ENCODE data around the gene GPC4. TPM values are rescaled to one million over a fixed set of nuclear protein-coding genes. Genes with fewer than 3 reads are reported as not detected.

Gene GPC4
- total and polyA plus RNA-seq, 4 donors, result 12.5 to 32.7 (median 21.9) TPM

- ATAC-seq (ENCODE audit: low FRiP score) (no peak), DNase-seq (no peak)
- intact Hi-C loops (cut with DNase I), result no loop called here
- Histone ChIP-seq H3K36me3 (ENCODE audit: control insufficient read depth in 1 of 2, insufficient read depth in 2 of 2, low read length in 1 of 2) (no peaks in the 10 kb centered on the region), H3K4me1 (ENCODE audit: control insufficient read depth in 1 of 2, insufficient read depth in 2 of 2, low read length in 2 of 2) (no peaks in the 10 kb centered on the region), H3K4me3 (ENCODE audit: low read length in 2 of 2) (no peak overlapping the region), H3K9me3 (ENCODE audit: control insufficient read depth, low read length) (no peaks in the 10 kb centered on the region), H3K27me3 (ENCODE audit: control insufficient read depth in 1 of 2, insufficient read depth in 2 of 2, low read length in 1 of 2) (no peaks in the 10 kb centered on the region), H3K27ac (ENCODE audit: low read depth in 1 of 2, low read length in 2 of 2) (no peak overlapping the region)
- 65 to 88% methylated on average over 11 of the region's 11 CpGs for WGBS, 2 donors
Observed at GRCh38 chrX:133440081-133440796, 24.9 kb upstream of the GPC4 start.

- ATAC-seq (ENCODE audit: low FRiP score), result no peak
- intact Hi-C loops (cut with DNase I), result no loop called here
- Histone ChIP-seq H3K9me3 (ENCODE audit: control insufficient read depth, low read length) (no peaks in the 10 kb centered on the region), H3K4me1 (ENCODE audit: control insufficient read depth in 1 of 2, insufficient read depth in 2 of 2, low read length in 2 of 2) (no peaks in the 10 kb centered on the region), H3K36me3 (ENCODE audit: control insufficient read depth in 1 of 2, insufficient read depth in 2 of 2, low read length in 1 of 2) (no peaks in the 10 kb centered on the region), H3K27ac (ENCODE audit: low read depth in 1 of 2, low read length in 2 of 2) (no peak overlapping the region), H3K27me3 (ENCODE audit: control insufficient read depth in 1 of 2, insufficient read depth in 2 of 2, low read length in 1 of 2) (no peaks in the 10 kb centered on the region), H3K4me3 (ENCODE audit: low read length in 2 of 2) (no peak overlapping the region)
- no peak for DNase-seq
- WGBS, 2 donors, result 61 to 91% methylated on average over 2 of the region's 2 CpGs
Observed at GRCh38 chrX:133437766-133438165, 22.5 kb upstream of the GPC4 start.

GRCh38 chrX:133437356-133437755, 22.1 kb upstream of the GPC4 start:
- no peaks in the 10 kb centered on the region for H3K4me1 ChIP-seq (ENCODE audit: control insufficient read depth in 1 of 2, insufficient read depth in 2 of 2, low read length in 2 of 2)
- no peak for ATAC-seq (ENCODE audit: low FRiP score)
- 73 to 93% methylated on average over 4 of the region's 4 CpGs for WGBS, 2 donors

GRCh38 chrX:133435544-133436124, 20.3 kb upstream of the GPC4 start:
- no peak for DNase-seq
- H3K4me3 ChIP-seq (ENCODE audit: low read length in 2 of 2), result no peak overlapping the region
- no peaks in the 10 kb centered on the region for H3K9me3 ChIP-seq (ENCODE audit: control insufficient read depth, low read length)
- no peak overlapping the region for H3K27ac ChIP-seq (ENCODE audit: low read depth in 1 of 2, low read length in 2 of 2)
- ATAC-seq (ENCODE audit: low FRiP score), result no peak
- no peaks in the 10 kb centered on the region for H3K4me1 ChIP-seq (ENCODE audit: control insufficient read depth in 1 of 2, insufficient read depth in 2 of 2, low read length in 2 of 2)
- 62 to 83% methylated on average over 6 of the region's 6 CpGs for WGBS, 2 donors
- no peaks in the 10 kb centered on the region for H3K36me3 ChIP-seq (ENCODE audit: control insufficient read depth in 1 of 2, insufficient read depth in 2 of 2, low read length in 1 of 2)
- intact Hi-C loops (cut with DNase I), result no loop called here
- no peaks in the 10 kb centered on the region for H3K27me3 ChIP-seq (ENCODE audit: control insufficient read depth in 1 of 2, insufficient read depth in 2 of 2, low read length in 1 of 2)

More at GRCh38 chrX:133437356-133437755, 22.1 kb upstream of the GPC4 start:
- Histone ChIP-seq H3K9me3 (ENCODE audit: control insufficient read depth, low read length) (no peaks in the 10 kb centered on the region), H3K27me3 (ENCODE audit: control insufficient read depth in 1 of 2, insufficient read depth in 2 of 2, low read length in 1 of 2) (no peaks in the 10 kb centered on the region), H3K36me3 (ENCODE audit: control insufficient read depth in 1 of 2, insufficient read depth in 2 of 2, low read length in 1 of 2) (no peaks in the 10 kb centered on the region), H3K4me3 (ENCODE audit: low read length in 2 of 2) (no peak overlapping the region), H3K27ac (ENCODE audit: low read depth in 1 of 2, low read length in 2 of 2) (no peak overlapping the region)
- intact Hi-C loops (cut with DNase I), result no loop called here
- DNase-seq, result no peak

GRCh38 chrX:133434197-133434820, 19.0 kb upstream of the GPC4 start:
- H3K27ac ChIP-seq (ENCODE audit: low read depth in 1 of 2, low read length in 2 of 2), result no peak overlapping the region
- no peaks in the 10 kb centered on the region for H3K4me1 ChIP-seq (ENCODE audit: control insufficient read depth in 1 of 2, insufficient read depth in 2 of 2, low read length in 2 of 2)
- WGBS, 2 donors, result 53 to 78% methylated on average over 4 of the region's 4 CpGs
- H3K9me3 ChIP-seq (ENCODE audit: control insufficient read depth, low read length), result no peaks in the 10 kb centered on the region
- no peaks in the 10 kb centered on the region for H3K27me3 ChIP-seq (ENCODE audit: control insufficient read depth in 1 of 2, insufficient read depth in 2 of 2, low read length in 1 of 2)
- ATAC-seq (ENCODE audit: low FRiP score) (no peak), DNase-seq (no peak)
- H3K36me3 ChIP-seq (ENCODE audit: control insufficient read depth in 1 of 2, insufficient read depth in 2 of 2, low read length in 1 of 2), result no peaks in the 10 kb centered on the region
- H3K4me3 ChIP-seq (ENCODE audit: low read length in 2 of 2), result no peak overlapping the region
- intact Hi-C loops (cut with DNase I), result no loop called here

- H3K27me3 ChIP-seq (ENCODE audit: control insufficient read depth in 1 of 2, insufficient read depth in 2 of 2, low read length in 1 of 2), result no peaks in the 10 kb centered on the region
- DNase-seq (no peak), ATAC-seq (ENCODE audit: low FRiP score) (no peak)
- H3K9me3 ChIP-seq (ENCODE audit: control insufficient read depth, low read length), result no peaks in the 10 kb centered on the region
- 94 to 97% methylated on average over 2 of the region's 2 CpGs for WGBS, 2 donors
- H3K4me3 ChIP-seq (ENCODE audit: low read length in 2 of 2), result no peak overlapping the region
- H3K4me1 ChIP-seq (ENCODE audit: control insufficient read depth in 1 of 2, insufficient read depth in 2 of 2, low read length in 2 of 2), result no peaks in the 10 kb centered on the region
- intact Hi-C loops (cut with DNase I), result loop anchor here in 1 of 2 donors (10.0 kb wide), 2 partner anchors 145 to 235 kb away; no protein-coding TSS in a partner anchor
- H3K27ac ChIP-seq (ENCODE audit: low read depth in 1 of 2, low read length in 2 of 2), result no peak overlapping the region
- H3K36me3 ChIP-seq (ENCODE audit: control insufficient read depth in 1 of 2, insufficient read depth in 2 of 2, low read length in 1 of 2), result no peaks in the 10 kb centered on the region
Observed at GRCh38 chrX:133419911-133420310, 4.6 kb upstream of the GPC4 start.

GRCh38 chrX:133418588-133418987, 3.3 kb upstream of the GPC4 start:
- Histone ChIP-seq H3K4me3 (ENCODE audit: low read length in 2 of 2) (no peak overlapping the region), H3K36me3 (ENCODE audit: control insufficient read depth in 1 of 2, insufficient read depth in 2 of 2, low read length in 1 of 2) (no peaks in the 10 kb centered on the region), H3K4me1 (ENCODE audit: control insufficient read depth in 1 of 2, insufficient read depth in 2 of 2, low read length in 2 of 2) (no peaks in the 10 kb centered on the region), H3K27me3 (ENCODE audit: control insufficient read depth in 1 of 2, insufficient read depth in 2 of 2, low read length in 1 of 2) (no peaks in the 10 kb centered on the region), H3K9me3 (ENCODE audit: control insufficient read depth, low read length) (no peaks in the 10 kb centered on the region), H3K27ac (ENCODE audit: low read depth in 1 of 2, low read length in 2 of 2) (no peak overlapping the region)
- ATAC-seq (ENCODE audit: low FRiP score) (no peak), DNase-seq (no peak)
- WGBS, 2 donors, result 56 to 75% methylated on average over 2 of the region's 2 CpGs
- intact Hi-C loops (cut with DNase I), result loop anchor here in 1 of 2 donors (10.0 kb wide), 2 partner anchors 146 to 236 kb away; no protein-coding TSS in a partner anchor

GRCh38 chrX:133417364-133417763, 2.1 kb upstream of the GPC4 start:
- H3K27me3 ChIP-seq (ENCODE audit: control insufficient read depth in 1 of 2, insufficient read depth in 2 of 2, low read length in 1 of 2), result no peaks in the 10 kb centered on the region

More at GRCh38 chrX:133417364-133417763, 2.1 kb upstream of the GPC4 start:
- Histone ChIP-seq H3K36me3 (ENCODE audit: control insufficient read depth in 1 of 2, insufficient read depth in 2 of 2, low read length in 1 of 2) (no peaks in the 10 kb centered on the region), H3K4me3 (ENCODE audit: low read length in 2 of 2) (no peak overlapping the region), H3K4me1 (ENCODE audit: control insufficient read depth in 1 of 2, insufficient read depth in 2 of 2, low read length in 2 of 2) (no peaks in the 10 kb centered on the region), H3K27ac (ENCODE audit: low read depth in 1 of 2, low read length in 2 of 2) (no peak overlapping the region), H3K9me3 (ENCODE audit: control insufficient read depth, low read length) (no peaks in the 10 kb centered on the region)
- WGBS, 2 donors, result 65 to 88% methylated on average over 6 of the region's 6 CpGs
- ATAC-seq (ENCODE audit: low FRiP score) (no peak), DNase-seq (no peak)
- intact Hi-C loops (cut with DNase I), result loop anchor here in 1 of 2 donors (10.0 kb wide), 2 partner anchors 147 to 237 kb away; no protein-coding TSS in a partner anchor

All from aorta (tissue), 5 donors.